Nephron progenitor cell (in vitro differentiated cells): ENCODE data around the gene PLPPR5.

ENCODE experiments used
- DNase-seq: peaks from one replicate; pipeline ENCODE4 v3.0.0; 2021
- H3K27ac Mint-ChIP-seq: 2 replicates; pipeline ENCODE4 v1.8.0; 2021; ENCODE audit warnings: mild to moderate bottlenecking, moderate library complexity, mixed read lengths
- H3K27me3 Mint-ChIP-seq: 2 replicates; pipeline ENCODE4 v1.8.0; 2021; ENCODE audit warnings: mild to moderate bottlenecking, low read depth, mixed read lengths; ENCODE audit not compliant: poor library complexity
- H3K36me3 Mint-ChIP-seq: 2 replicates; pipeline ENCODE4 v1.8.0; 2021; ENCODE audit warnings: low read depth, mixed read lengths
- H3K4me1 Mint-ChIP-seq: 2 replicates; pipeline ENCODE4 v1.8.0; 2021; ENCODE audit warnings: mixed read lengths
- H3K4me3 Mint-ChIP-seq: 2 replicates; pipeline ENCODE4 v1.8.0; 2021; ENCODE audit warnings: mild to moderate bottlenecking, moderate library complexity, mixed read lengths
- H3K9me3 Mint-ChIP-seq: 2 replicates; pipeline ENCODE4 v1.8.0; 2021; ENCODE audit warnings: mild to moderate bottlenecking, moderate library complexity, mixed read lengths
- CTCF ChIP-seq: fragments of 200-600 bp; sonication (generic); IDR thresholded peaks from 2 replicates; pipeline ENCODE4 v1.5.0; 2021; ENCODE audit warnings: antibody characterized with exemption

The PLPPR5 gene

GRCh38 chr1:98849969-98850636 lies 154.6 kb downstream of the PLPPR5 start:
- no peak for TF ChIP-seq CTCF
- H3K9me3 Mint-ChIP-seq, result peaks cover 6% of the 10 kb centered on the region
- H3K27ac Mint-ChIP-seq, result no peak overlapping the region
- no peaks in the 10 kb centered on the region for H3K36me3 Mint-ChIP-seq
- H3K27me3 Mint-ChIP-seq, result no peaks in the 10 kb centered on the region
- no peaks in the 10 kb centered on the region for H3K4me1 Mint-ChIP-seq
- no peak overlapping the region for H3K4me3 Mint-ChIP-seq
- DNase-seq, result no peak

DNA sequence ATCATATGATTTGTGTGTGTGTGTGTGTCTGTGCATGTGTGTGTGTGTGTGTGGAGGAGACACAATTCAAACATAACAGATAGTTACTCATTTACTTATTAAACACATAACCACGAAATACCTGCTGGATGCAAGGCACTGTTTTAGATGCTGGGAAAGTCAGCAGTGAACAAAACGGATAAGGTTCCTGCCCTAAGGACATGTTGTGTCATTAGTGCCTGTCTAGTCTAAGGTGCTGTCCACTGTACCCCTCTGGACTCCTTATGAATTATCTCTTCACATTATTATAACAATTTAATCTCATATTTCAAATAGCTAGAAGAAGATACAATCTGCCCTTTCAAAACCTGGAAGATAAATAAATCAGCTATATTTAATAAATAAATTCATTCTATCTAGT lies 162.4 kb downstream of the PLPPR5 start:
- no peak for DNase-seq
- H3K27me3 Mint-ChIP-seq, result no peaks in the 10 kb centered on the region

More for the DNA sequence above, 162.4 kb downstream of the PLPPR5 start:
- Mint-ChIP-seq H3K4me3 (no peak overlapping the region), H3K27ac (no peak overlapping the region), H3K4me1 (peaks cover 6% of the 10 kb centered on the region), H3K9me3 (no peaks in the 10 kb centered on the region), H3K36me3 (no peaks in the 10 kb centered on the region)
- no peak for TF ChIP-seq CTCF
